GM12878 (cell line): ENCODE results near the gene TXN2.

Experiments used
- CTCF ChIP-seq, 3 experiments: IDR thresholded peaks in 2 of 3; conservative IDR thresholded peaks in 1 of 3; 2 replicates each; pipeline ENCODE4 v1.5.1; 2011; ENCODE audit warnings: low read depth in 3 of 3, low read length in 3 of 3, mild to moderate bottlenecking in 3 of 3, control low read depth in 2 of 3, moderate library complexity in 2 of 3, inconsistent platforms in 1 of 3, mixed read lengths in 1 of 3; ENCODE audit not compliant: control insufficient read depth in 2 of 3, insufficient read depth in 1 of 3; ENCODE audit errors: extremely low read depth in 1 of 3
- E2F4 ChIP-seq: IDR thresholded peaks from 2 replicates; pipeline ENCODE4 v1.6.1; 2012; ENCODE audit warnings: low read depth, low read length, improper control_type of control experiment
- ELK1 ChIP-seq: IDR thresholded peaks from 2 replicates; pipeline ENCODE4 v1.6.1; 2012; ENCODE audit warnings: low read depth, low read length, improper control_type of control experiment
- ESRRA ChIP-seq: IDR thresholded peaks from 2 replicates; pipeline ENCODE4 v1.6.1; 2012; ENCODE audit warnings: mild to moderate bottlenecking, low read length, improper control_type of control experiment
- FOXK2 ChIP-seq: fragments of 450-650 bp; IDR thresholded peaks from 2 replicates; pipeline ENCODE4 v1.6.1; 2017; ENCODE audit warnings: mild to moderate bottlenecking, moderate library complexity
- MAX ChIP-seq: IDR thresholded peaks from 2 replicates; pipeline ENCODE4 v1.6.1; 2012; ENCODE audit warnings: low read depth, low read length, improper control_type of control experiment
- NR2C2 ChIP-seq: IDR thresholded peaks from 2 replicates; pipeline ENCODE4 v1.6.1; 2011; ENCODE audit warnings: borderline replicate concordance, low read depth; ENCODE audit not compliant: control insufficient read depth, insufficient read length
- PAX5 ChIP-seq: IDR thresholded peaks from 2 replicates; pipeline ENCODE4 v1.6.1; 2011; ENCODE audit warnings: low read depth, low read length, borderline replicate concordance
- POLR2A ChIP-seq: IDR thresholded peaks from 2 replicates; pipeline ENCODE4 v1.6.1; 2011; ENCODE audit warnings: low read depth, mild to moderate bottlenecking, low read length
- POLR2AphosphoS5 ChIP-seq: IDR thresholded peaks from 2 replicates; pipeline ENCODE4 v1.6.1; 2011; ENCODE audit warnings: mild to moderate bottlenecking, low read length, inconsistent platforms
- POU2F2 ChIP-seq: IDR thresholded peaks from 3 replicates; pipeline ENCODE4 v1.6.1; 2011; ENCODE audit warnings: low read depth, mild to moderate bottlenecking, low read length, borderline replicate concordance
- TAF1 ChIP-seq: IDR thresholded peaks from 2 replicates; pipeline ENCODE4 v1.6.1; 2011; ENCODE audit warnings: mild to moderate bottlenecking, low read depth, low read length, borderline replicate concordance
- YBX1 ChIP-seq: fragments of 450-650 bp; IDR thresholded peaks from 2 replicates; pipeline ENCODE4 v1.6.1; 2016; ENCODE audit warnings: antibody characterized with exemption
- ZBTB33 ChIP-seq: fragments of 450-650 bp; IDR thresholded peaks from 2 replicates; pipeline ENCODE4 v1.6.1; 2017; ENCODE audit warnings: mild to moderate bottlenecking

- TF ChIP-seq TAF1 = no peak
- no peak for TF ChIP-seq CTCF (IDR thresholded peaks at IDR 0.05 in 2 of 3, conservative IDR thresholded peaks at IDR 0.05 in 1 of 3; ENCODE audit: control insufficient read depth in 2 of 3, extremely low read depth in 1 of 3, insufficient read depth in 1 of 3, low read depth in 3 of 3, low read length in 3 of 3)
- no peak for TF ChIP-seq POLR2A
- TF ChIP-seq FOXK2 = no peak
- no peak for TF ChIP-seq POU2F2
- TF ChIP-seq NR2C2 = no peak
- TF ChIP-seq ESRRA = no peak
- TF ChIP-seq E2F4 = no peak
- TF ChIP-seq PAX5 = no peak
- TF ChIP-seq MAX = no peak
- TF ChIP-seq ZBTB33 = no peak
- no peak for TF ChIP-seq POLR2AphosphoS5
- no peak for TF ChIP-seq YBX1
- no peak for TF ChIP-seq ELK1
Measured at GRCh38 chr22:36455571-36456463, 25.6 kb downstream of the TXN2 start.
